Ishikawa (cell line): ENCODE measurements around the gene TBC1D8.

Source experiments
- CEBPB ChIP-seq: IDR thresholded peaks from 2 replicates; pipeline ENCODE4 v1.6.1; 2012
- CREB1 ChIP-seq: IDR thresholded peaks from 2 replicates; pipeline ENCODE4 v1.6.1; 2012; ENCODE audit warnings: low read depth
- EGR1 ChIP-seq: IDR thresholded peaks from 2 replicates; pipeline ENCODE4 v1.6.1; 2012
- EP300 ChIP-seq: IDR thresholded peaks from 2 replicates; pipeline ENCODE4 v1.6.1; 2012; ENCODE audit warnings: borderline replicate concordance
- FOXM1 ChIP-seq: IDR thresholded peaks from 2 replicates; pipeline ENCODE4 v1.6.1; 2012; ENCODE audit warnings: low read depth, borderline replicate concordance
- MAX ChIP-seq: IDR thresholded peaks from 2 replicates; pipeline ENCODE4 v1.6.1; 2012
- NFIC ChIP-seq: IDR thresholded peaks from 2 replicates; pipeline ENCODE4 v1.6.1; 2012
- RAD21 ChIP-seq: IDR thresholded peaks from 2 replicates; pipeline ENCODE4 v1.6.1; 2012; ENCODE audit warnings: low read depth
- REST ChIP-seq: IDR thresholded peaks from 2 replicates; pipeline ENCODE4 v1.6.1; 2012; ENCODE audit warnings: low read depth, mild to moderate bottlenecking
- TAF1 ChIP-seq: IDR thresholded peaks from 2 replicates; pipeline ENCODE4 v1.6.1; 2012; ENCODE audit warnings: low read depth, mild to moderate bottlenecking
- TCF12 ChIP-seq: IDR thresholded peaks from 2 replicates; pipeline ENCODE4 v1.6.1; 2012; ENCODE audit warnings: low read depth
- TEAD4 ChIP-seq: IDR thresholded peaks from 2 replicates; pipeline ENCODE4 v1.6.1; 2012
- USF1 ChIP-seq: IDR thresholded peaks from 2 replicates; pipeline ENCODE4 v1.6.1; 2012
- YY1 ChIP-seq: IDR thresholded peaks from 2 replicates; pipeline ENCODE4 v1.6.1; 2012; ENCODE audit warnings: low read depth
- ZBTB7A ChIP-seq: IDR thresholded peaks from 2 replicates; pipeline ENCODE4 v1.6.1; 2012; ENCODE audit warnings: low read depth

TBC1D8 gene

GRCh38 chr2:100968146-100969145, 182.7 kb downstream of the TBC1D8 start:
- no peak for TF ChIP-seq CREB1
- TF ChIP-seq USF1 = no peak
- no peak for TF ChIP-seq CEBPB
- no peak for TF ChIP-seq TEAD4
- TF ChIP-seq ZBTB7A = no peak
- TF ChIP-seq EGR1 = no peak
- no peak for TF ChIP-seq EP300

GRCh38 chr2:100967716-100968115, 183.5 kb downstream of the TBC1D8 start:
- TF ChIP-seq TEAD4 = no peak
- TF ChIP-seq REST = no peak
- TF ChIP-seq MAX = no peak
- no peak for TF ChIP-seq CREB1
- no peak for TF ChIP-seq EGR1
- no peak for TF ChIP-seq ZBTB7A
- no peak for TF ChIP-seq RAD21
- TF ChIP-seq TCF12 = no peak
- TF ChIP-seq FOXM1 = no peak
- no peak for TF ChIP-seq TAF1
- no peak for TF ChIP-seq CEBPB
- TF ChIP-seq EP300 = no peak
- TF ChIP-seq USF1 = no peak
- TF ChIP-seq YY1 = no peak
- no peak for TF ChIP-seq NFIC

- TF ChIP-seq REST = no peak
- TF ChIP-seq EGR1 = no peak
- TF ChIP-seq TCF12 = no peak
- no peak for TF ChIP-seq RAD21
- TF ChIP-seq CREB1 = no peak
- no peak for TF ChIP-seq YY1
- no peak for TF ChIP-seq FOXM1
- TF ChIP-seq USF1 = no peak
- no peak for TF ChIP-seq NFIC
- no peak for TF ChIP-seq TEAD4
- no peak for TF ChIP-seq TAF1
- TF ChIP-seq MAX = no peak
- no peak for TF ChIP-seq CEBPB
Observed at GRCh38 chr2:100965596-100965995, 185.6 kb downstream of the TBC1D8 start.

- TF ChIP-seq CEBPB (no peak), EP300 (no peak), REST (no peak), TCF12 (no peak), RAD21 (no peak), YY1 (no peak), FOXM1 (no peak), USF1 (no peak)
Observed at GRCh38 chr2:100964681-100965169, 186.5 kb downstream of the TBC1D8 start.
